Lung (tissue), 12 donors: Measurements from ENCODE around the gene HOXA5. TPM values are rescaled to one million over a fixed set of nuclear protein-coding genes. Genes with fewer than 3 reads are reported as not detected.
A peak's percentile ranks its signal among the peaks of the same experiment; 100 is the strongest.

Experiments
- ATAC-seq: fragments of 200-7000 bp; cut with Tn5 transposase; one replicate; pipeline ENCODE4 v1.9.1; 2020; ENCODE audit warnings: moderate number of reproducible peaks; ENCODE audit not compliant: insufficient read depth, low FRiP score
- DNase-seq, 3 donors: peaks; one replicate each; pipeline ENCODE4 v3.0.0-alpha.2; 2013 to 2017
- H3K27ac ChIP-seq, 2 donors: one replicate each; pipeline ENCODE4 v1.5.1; 2013; ENCODE audit warnings: mild to moderate bottlenecking in 2 of 2, moderate library complexity in 2 of 2, control low read depth in 1 of 2, inconsistent platforms in 1 of 2, low read depth in 1 of 2, low read length in 1 of 2
- H3K27me3 ChIP-seq, 3 donors: one replicate each; pipeline ENCODE4 v1.5.1; 2013; ENCODE audit warnings: low read length in 2 of 3; ENCODE audit not compliant: control insufficient read depth in 3 of 3, insufficient read depth in 3 of 3
- H3K36me3 ChIP-seq, 4 donors: one replicate each; pipeline ENCODE4 v1.5.1; 2013; ENCODE audit warnings: low read length in 4 of 4, mild to moderate bottlenecking in 1 of 4, moderate library complexity in 1 of 4; ENCODE audit not compliant: control insufficient read depth in 4 of 4, insufficient read depth in 4 of 4
- H3K4me1 ChIP-seq, 5 donors: one replicate each; pipeline ENCODE4 v1.5.1; 2013; ENCODE audit warnings: low read length in 5 of 5, mild to moderate bottlenecking in 2 of 5, moderate library complexity in 1 of 5; ENCODE audit not compliant: control insufficient read depth in 5 of 5, insufficient read depth in 5 of 5
- H3K4me3 ChIP-seq: one replicate; pipeline ENCODE4 v1.5.1; 2013; ENCODE audit warnings: mild to moderate bottlenecking, control low read depth, moderate library complexity
- H3K9ac ChIP-seq, 2 donors: one replicate each; pipeline ENCODE4 v1.5.1; 2013; ENCODE audit warnings: low read length in 2 of 2, control low read depth in 1 of 2; ENCODE audit not compliant: insufficient read depth in 1 of 2
- H3K9me3 ChIP-seq, 4 donors: one replicate each; pipeline ENCODE4 v1.5.1; 2013; ENCODE audit warnings: low read length in 3 of 4, mild to moderate bottlenecking in 1 of 4, moderate library complexity in 1 of 4; ENCODE audit not compliant: control insufficient read depth in 4 of 4, insufficient read depth in 3 of 4
- CTCF ChIP-seq: IDR thresholded peaks from 2 replicates; pipeline ENCODE4 v1.5.1; 2012; ENCODE audit warnings: mild to moderate bottlenecking; ENCODE audit errors: control extremely low read depth, extremely low read depth
- WGBS, 2 donors: extraction: QIAGEN DNeasy Blood & Tissue Kit; methylation state at CpG; one replicate each; pipeline ENCODE4 v1.1.7; 2013; 5-methylcytosine and 5-hydroxymethylcytosine counted together
- polyA plus RNA-seq, 2 donors: library from polyadenylated mRNA; stranded (reverse); fragments of 200-250 nt; gene quantifications; one replicate each; pipeline ENCODE4 v1.2.1, GENCODE V29; 2013
- total RNA-seq, 2 donors: library from RNA; depleted of rRNA in 1 of 2; stranded (reverse); fragments of >200 nt in 1 of 2; gene quantifications; one replicate each; pipeline ENCODE4 v1.2.1, GENCODE V29; 2014 to 2021
- donor health status: control.
- donor health status: control.
- donor health status: Bipolar disorder and iron deficiency.
- donor health status: healthy.
- donor health status: DM: yes; HTN: yes; CAD: no.

Gene HOXA5
- total and polyA plus RNA-seq, 4 donors, result 9.2 to 61.9 (median 15.2) TPM

- ATAC-seq (no peak), DNase-seq (peak in 1 of 3 donors; percentile 43)
- H3K27ac ChIP-seq, result peak overlapping the region in 1 of 2 donors; percentile 95
- TF ChIP-seq CTCF, result no peak
- H3K4me3 ChIP-seq, result peak overlapping the region; percentile 78
- H3K9ac ChIP-seq, result peak overlapping the region in 1 of 2 donors; percentile 92
- H3K27me3 ChIP-seq, result peaks cover 0 to 76% (median 10%) of the 10 kb centered on the region in 3 donors
- H3K4me1 ChIP-seq, result peaks cover 4 to 86% (median 11%) of the 10 kb centered on the region in 5 donors
- H3K36me3 ChIP-seq, result peaks cover 0 to 20% (median 9%) of the 10 kb centered on the region in 4 donors
- 41 to 57% methylated on average over 28 of the region's 28 CpGs for WGBS, 2 donors
- no peaks in the 10 kb centered on the region for H3K9me3 ChIP-seq
These were observed 14.4 kb downstream of the HOXA5 start for GRCh38 chr7:27128776-27129728.

- Histone ChIP-seq H3K4me3 (no peak overlapping the region), H3K36me3 (peaks cover 0 to 20% (median 5%) of the 10 kb centered on the region in 4 donors), H3K9me3 (no peaks in the 10 kb centered on the region), H3K9ac (peak overlapping the region in 1 of 2 donors; percentile 92), H3K4me1 (peaks cover 4 to 84% (median 7%) of the 10 kb centered on the region in 5 donors), H3K27ac (peak overlapping the region in 1 of 2 donors; percentile 30), H3K27me3 (peaks cover 0 to 76% (median 7%) of the 10 kb centered on the region in 3 donors)
- no peak for TF ChIP-seq CTCF
- 37 to 56% methylated on average over 2 of the region's 2 CpGs for WGBS, 2 donors
- ATAC-seq (no peak), DNase-seq (peak; percentile 90 to 99 (median 99))
These were observed 15.4 kb downstream of the HOXA5 start for GRCh38 chr7:27128034-27128433.

GRCh38 chr7:27126596-27127327, 16.7 kb downstream of the HOXA5 start:
- no peak for ATAC-seq
- H3K27ac ChIP-seq, result no peak overlapping the region
- H3K9me3 ChIP-seq, result peaks cover 0 to 2% (median 0%) of the 10 kb centered on the region in 4 donors
- 38 to 69% methylated on average over 3 of the region's 3 CpGs for WGBS, 2 donors
- H3K4me3 ChIP-seq, result no peak overlapping the region
- H3K27me3 ChIP-seq, result peaks cover 0 to 76% (median 7%) of the 10 kb centered on the region in 3 donors
- H3K36me3 ChIP-seq, result peaks cover 0 to 25% (median 5%) of the 10 kb centered on the region in 4 donors
- peak in 1 of 3 donors; percentile 71 for DNase-seq
- no peak for TF ChIP-seq CTCF
- H3K9ac ChIP-seq, result peak overlapping the region in 1 of 2 donors; percentile 92
- H3K4me1 ChIP-seq, result peaks cover 3 to 84% (median 7%) of the 10 kb centered on the region in 5 donors
